Naive thymus-derived CD8-positive, alpha-beta T cell (primary cell): ENCODE data around the gene GTF2A1L. TPM values are rescaled to one million over a fixed set of nuclear protein-coding genes. Genes with fewer than 3 reads are reported as not detected.
"Not testable (repeated sequence)": the region's sequence is repeated elsewhere in the genome, so short reads cannot be mapped to it uniquely, and the experiment has no call there.

ENCODE experiments used
- ATAC-seq, 2 donors: fragments of 150-1000 bp; cut with Tn5 transposase in 1 of 2; sonication (Bioruptor Pico), chemical (Tn5 transposase) in 1 of 2; 1 replicate in 1 of 2; 2 replicates in 1 of 2; pipeline ENCODE4 v1.10.0; 2021; ENCODE audit warnings: mild to moderate bottlenecking in 2 of 2, moderate library complexity in 2 of 2
- POLR2A ChIA-PET: fragments of 350-600 bp; sonication (Branson Sonifier 250); formaldehyde crosslinking; loops from one replicate; lab custom pipeline; 2021; ENCODE audit warnings: antibody characterized with exemption; lab: Charles Lee
- DNase-seq, 10 donors: peaks; one replicate each; pipeline versions ENCODE4 v3.0.0 to v3.0.0-alpha.2; 2020 to 2022
- H3K27ac Mint-ChIP-seq, 10 donors: one replicate each; pipeline ENCODE4 v1.8.0; 2020 to 2022; ENCODE audit warnings: mild to moderate bottlenecking in 10 of 10, mixed read lengths in 10 of 10, moderate library complexity in 4 of 10, inconsistent platforms in 1 of 10
- H3K27me3 Mint-ChIP-seq, 5 donors: one replicate each; pipeline ENCODE4 v1.8.0; 2021 to 2022; ENCODE audit warnings: mixed read lengths in 5 of 5
- H3K36me3 Mint-ChIP-seq, 3 donors: one replicate each; pipeline ENCODE4 v1.8.0; 2020 to 2022; ENCODE audit warnings: mixed read lengths in 3 of 3, mild to moderate bottlenecking in 2 of 3, inconsistent platforms in 1 of 3
- H3K4me1 Mint-ChIP-seq, 4 donors: one replicate each; pipeline ENCODE4 v1.8.0; 2021 to 2022; ENCODE audit warnings: mixed read lengths in 4 of 4
- H3K4me3 Mint-ChIP-seq, 10 donors: one replicate each; pipeline ENCODE4 v1.8.0; 2020 to 2022; ENCODE audit warnings: mild to moderate bottlenecking in 10 of 10, mixed read lengths in 10 of 10, moderate library complexity in 6 of 10, inconsistent platforms in 1 of 10
- H3K9me3 Mint-ChIP-seq, 9 donors: one replicate each; pipeline ENCODE4 v1.8.0; 2020 to 2022; ENCODE audit warnings: mixed read lengths in 9 of 9, mild to moderate bottlenecking in 3 of 9, inconsistent platforms in 1 of 9, moderate library complexity in 1 of 9
- polyA plus RNA-seq, 3 donors: library from polyadenylated mRNA; unstranded; fragments of 300-500 nt; fragmentation: Illumina TruSeq; gene quantifications; one replicate each; pipeline ENCODE4 v1.2.3, GENCODE V29; 2021
- total RNA-seq, 8 experiments: library from RNA in 2 of 8; stranded (reverse) in 2 of 8; gene quantifications; one replicate each; pipeline ENCODE4 v1.2.3 and lab custom pipeline; 2021 to 2026

Gene GTF2A1L
- total and polyA plus RNA-seq, 5 experiments from 2014 or later: not detected

- Mint-ChIP-seq H3K4me3 (no peak overlapping the region), H3K27ac (no peak overlapping the region), H3K9me3 (no peaks in the 10 kb centered on the region), H3K27me3 (peaks cover 0 to 7% (median 0%) of the 10 kb centered on the region in 5 donors), H3K4me1 (peaks cover 0 to 6% (median 2%) of the 10 kb centered on the region in 4 donors), H3K36me3 (no peaks in the 10 kb centered on the region)
- no peak for ATAC-seq
- DNase-seq: no peak
- POLR2A ChIA-PET: no interaction called here
Observed at GRCh38 chr2:48589170-48589767, 28.4 kb upstream of the GTF2A1L start.

- POLR2A ChIA-PET: no interaction called here
- no peaks in the 10 kb centered on the region for H3K36me3 Mint-ChIP-seq
- H3K4me1 Mint-ChIP-seq: peaks cover 0 to 6% (median 2%) of the 10 kb centered on the region in 4 donors
- DNase-seq (no peak), ATAC-seq (no peak)
- H3K27ac Mint-ChIP-seq: no peak overlapping the region
- H3K27me3 Mint-ChIP-seq: peaks cover 0 to 7% (median 0%) of the 10 kb centered on the region in 5 donors
- H3K4me3 Mint-ChIP-seq: no peak overlapping the region
- no peaks in the 10 kb centered on the region for H3K9me3 Mint-ChIP-seq
Observed at GRCh38 chr2:48590017-48590416, 27.6 kb upstream of the GTF2A1L start.

DNA sequence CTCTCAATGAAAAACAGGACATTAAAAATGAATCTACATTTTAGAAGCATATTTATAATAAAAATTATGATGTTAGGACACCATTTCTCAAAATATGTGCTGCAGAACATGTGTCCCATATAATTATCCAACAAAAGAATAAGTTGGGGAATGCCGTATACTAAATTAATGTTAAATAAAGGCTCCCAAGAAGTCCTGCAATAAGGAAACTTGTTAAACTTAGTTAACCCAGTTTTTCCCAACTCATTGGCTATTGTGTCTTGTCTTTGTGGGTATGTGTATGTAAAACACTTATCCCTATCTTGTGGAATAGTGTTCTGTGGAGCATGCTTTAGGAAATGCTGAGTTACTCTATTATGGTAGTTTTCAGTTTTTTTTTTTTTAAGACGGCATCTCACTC is 25.6 kb upstream of the GTF2A1L start:
- no peak overlapping the region for H3K27ac Mint-ChIP-seq
- ATAC-seq (no peak), DNase-seq (no peak)
- POLR2A ChIA-PET: no interaction called here
- peaks cover 0 to 2% (median 0%) of the 10 kb centered on the region in 5 donors for H3K27me3 Mint-ChIP-seq
- H3K4me3 Mint-ChIP-seq: no peak overlapping the region
- H3K9me3 Mint-ChIP-seq: no peaks in the 10 kb centered on the region
- H3K36me3 Mint-ChIP-seq: no peaks in the 10 kb centered on the region
- H3K4me1 Mint-ChIP-seq: peaks cover 0 to 3% (median 0%) of the 10 kb centered on the region in 4 donors

- H3K4me1 Mint-ChIP-seq, H3K9me3 Mint-ChIP-seq, DNase-seq, H3K27ac Mint-ChIP-seq, H3K27me3 Mint-ChIP-seq, H3K36me3 Mint-ChIP-seq, H3K4me3 Mint-ChIP-seq, ATAC-seq, POLR2A ChIA-PET: not testable (repeated sequence)
Observed at GRCh38 chr2:48596751-48597150, 20.9 kb upstream of the GTF2A1L start.

DNA sequence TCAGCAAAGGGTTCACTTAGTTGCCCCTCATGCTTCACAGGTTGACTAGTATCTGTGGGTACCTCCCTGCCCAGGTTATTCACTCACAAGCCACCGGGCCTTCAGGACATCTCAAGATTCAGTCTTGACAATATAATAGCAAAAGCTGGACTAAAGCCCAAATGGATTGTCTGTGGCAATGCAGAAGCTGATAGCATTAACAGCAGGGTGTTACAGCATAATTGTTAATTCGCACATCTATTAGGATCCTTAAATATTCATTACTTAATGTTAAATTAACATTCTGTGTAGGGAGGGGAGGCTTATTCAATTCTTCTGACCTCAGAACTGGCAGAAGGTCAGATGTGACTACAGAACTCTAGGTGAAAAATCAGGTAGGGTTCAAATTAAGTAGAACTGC is 20.2 kb upstream of the GTF2A1L start:
- no peak for ATAC-seq

DNA sequence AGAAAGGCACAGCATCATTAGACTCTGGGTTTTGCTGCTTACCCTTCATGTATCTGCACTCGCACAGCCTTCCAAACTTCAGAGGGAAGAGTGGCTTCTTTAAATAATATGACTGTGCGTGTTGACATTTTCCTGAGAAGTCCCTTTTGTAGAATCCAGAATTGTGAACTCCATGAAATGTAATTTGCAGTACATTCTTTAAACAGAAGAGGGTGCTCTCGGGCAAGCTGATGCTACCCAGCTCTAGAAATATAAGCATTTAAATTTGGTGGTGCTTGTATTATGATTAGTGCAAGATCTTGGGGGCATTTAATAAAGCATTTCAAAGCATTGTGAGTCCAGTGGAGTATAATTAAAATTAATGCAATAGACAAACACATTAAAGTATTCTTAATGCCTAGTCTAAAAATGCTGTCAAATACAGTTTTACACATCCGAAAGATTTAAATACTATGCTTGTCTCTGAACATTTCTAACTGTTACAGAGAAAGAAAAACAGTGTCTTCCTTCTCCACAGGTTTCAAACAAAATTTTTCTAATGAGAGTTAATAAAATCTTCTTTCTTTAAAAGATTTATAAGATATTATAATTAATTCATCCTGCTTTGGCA is 17.3 kb upstream of the GTF2A1L start:
- no peak for ATAC-seq
- Mint-ChIP-seq H3K4me1 (peaks cover 0 to 2% (median 0%) of the 10 kb centered on the region in 4 donors), H3K27ac (no peak overlapping the region), H3K4me3 (no peak overlapping the region), H3K9me3 (no peaks in the 10 kb centered on the region), H3K36me3 (no peaks in the 10 kb centered on the region), H3K27me3 (peaks cover 0 to 4% (median 2%) of the 10 kb centered on the region in 5 donors)
- peak in 4 of 10 donors; percentile 2 to 12 (median 8) for DNase-seq
- POLR2A ChIA-PET: no interaction called here

More for the DNA sequence above, 20.2 kb upstream of the GTF2A1L start:
- Mint-ChIP-seq H3K27ac (no peak overlapping the region), H3K4me3 (no peak overlapping the region), H3K27me3 (peaks cover 0 to 4% (median 2%) of the 10 kb centered on the region in 5 donors), H3K4me1 (peaks cover 0 to 2% (median 0%) of the 10 kb centered on the region in 4 donors), H3K36me3 (no peaks in the 10 kb centered on the region), H3K9me3 (no peaks in the 10 kb centered on the region)
- DNase-seq: no peak
- POLR2A ChIA-PET: no interaction called here

GRCh38 chr2:48600917-48601316 is 16.7 kb upstream of the GTF2A1L start:
- Mint-ChIP-seq H3K9me3 (no peaks in the 10 kb centered on the region), H3K4me3 (no peak overlapping the region), H3K27me3 (peaks cover 0 to 4% (median 2%) of the 10 kb centered on the region in 5 donors), H3K4me1 (peaks cover 0 to 2% (median 0%) of the 10 kb centered on the region in 4 donors), H3K36me3 (no peaks in the 10 kb centered on the region), H3K27ac (no peak overlapping the region)
- POLR2A ChIA-PET: no interaction called here
- ATAC-seq (no peak), DNase-seq (no peak)

DNA sequence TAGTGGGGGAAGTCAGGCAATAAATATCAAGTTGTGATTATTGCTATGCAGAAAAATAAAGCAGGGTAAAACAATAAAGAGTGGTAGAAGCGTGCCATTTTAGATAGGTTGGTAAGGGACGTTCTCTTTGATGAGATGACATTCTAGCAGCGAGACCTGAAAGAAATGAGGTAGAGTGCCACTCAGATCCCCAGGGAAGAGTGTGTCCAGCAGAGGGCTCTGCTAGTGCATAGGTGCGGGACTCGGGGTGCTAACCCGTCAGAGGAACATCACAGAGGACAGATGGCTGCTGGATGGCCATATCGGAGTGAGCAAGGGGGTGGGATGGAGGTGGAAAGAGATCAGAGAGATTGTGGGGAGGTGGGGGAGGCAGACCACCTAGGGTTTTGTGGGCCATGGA is 16.3 kb upstream of the GTF2A1L start:
- POLR2A ChIA-PET: no interaction called here
- no peaks in the 10 kb centered on the region for H3K36me3 Mint-ChIP-seq
- DNase-seq (no peak), ATAC-seq (no peak)
- H3K9me3 Mint-ChIP-seq: no peaks in the 10 kb centered on the region
- peaks cover 0 to 2% (median 0%) of the 10 kb centered on the region in 4 donors for H3K4me1 Mint-ChIP-seq
- H3K27ac Mint-ChIP-seq: no peak overlapping the region
- peaks cover 0 to 4% (median 2%) of the 10 kb centered on the region in 5 donors for H3K27me3 Mint-ChIP-seq
- no peak overlapping the region for H3K4me3 Mint-ChIP-seq

GRCh38 chr2:48605482-48606175 is 12.0 kb upstream of the GTF2A1L start:
- H3K27ac Mint-ChIP-seq: no peak overlapping the region
- no peak for ATAC-seq
- H3K27me3 Mint-ChIP-seq: peaks cover 2 to 12% (median 8%) of the 10 kb centered on the region in 5 donors
- no peaks in the 10 kb centered on the region for H3K9me3 Mint-ChIP-seq
- POLR2A ChIA-PET: no interaction called here
- H3K36me3 Mint-ChIP-seq: no peaks in the 10 kb centered on the region
- H3K4me1 Mint-ChIP-seq: no peaks in the 10 kb centered on the region
- H3K4me3 Mint-ChIP-seq: no peak overlapping the region
- no peak for DNase-seq

- Mint-ChIP-seq H3K27me3 (peaks cover 2 to 20% (median 9%) of the 10 kb centered on the region in 5 donors), H3K4me1 (no peaks in the 10 kb centered on the region), H3K4me3 (no peak overlapping the region), H3K9me3 (no peaks in the 10 kb centered on the region), H3K36me3 (no peaks in the 10 kb centered on the region), H3K27ac (no peak overlapping the region)
- ATAC-seq (no peak), DNase-seq (no peak)
- POLR2A ChIA-PET: no interaction called here
Observed at GRCh38 chr2:48607307-48608014, 10.2 kb upstream of the GTF2A1L start.

DNA sequence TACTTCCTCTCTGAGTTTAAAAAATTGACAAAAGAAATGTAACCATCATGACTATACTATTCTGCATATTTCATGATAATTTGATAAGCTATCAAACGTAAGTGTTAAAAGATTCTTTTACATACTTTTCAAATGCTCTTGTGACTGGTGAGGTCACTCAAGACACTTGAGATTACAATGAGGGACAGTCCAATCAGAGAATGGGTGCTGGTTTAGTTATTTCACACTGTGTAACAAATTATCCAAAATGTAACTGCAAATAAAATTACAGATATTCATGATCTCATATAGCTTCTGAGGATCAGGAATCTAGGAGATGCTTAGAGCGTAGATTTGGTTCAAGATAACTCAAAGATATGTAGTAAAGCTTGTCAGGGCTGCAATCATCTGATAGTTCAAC is 4.4 kb upstream of the GTF2A1L start:
- no peak overlapping the region for H3K27ac Mint-ChIP-seq
- H3K4me3 Mint-ChIP-seq: no peak overlapping the region
- H3K9me3 Mint-ChIP-seq: peaks cover 0 to 5% (median 1%) of the 10 kb centered on the region in 9 donors
- POLR2A ChIA-PET: no interaction called here
- peaks cover under 1 to 29% (median 12%) of the 10 kb centered on the region in 5 donors for H3K27me3 Mint-ChIP-seq
- DNase-seq (no peak), ATAC-seq (no peak)
- no peaks in the 10 kb centered on the region for H3K4me1 Mint-ChIP-seq
- H3K36me3 Mint-ChIP-seq: no peaks in the 10 kb centered on the region

- H3K27ac Mint-ChIP-seq, H3K36me3 Mint-ChIP-seq, H3K4me3 Mint-ChIP-seq, H3K9me3 Mint-ChIP-seq, ATAC-seq, DNase-seq, H3K4me1 Mint-ChIP-seq, POLR2A ChIA-PET: not testable (repeated sequence)
- peaks cover 2 to 21% (median 12%) of the 10 kb centered on the region in 5 donors for H3K27me3 Mint-ChIP-seq
Observed at GRCh38 chr2:48614581-48614980, 3.1 kb upstream of the GTF2A1L start.

DNA sequence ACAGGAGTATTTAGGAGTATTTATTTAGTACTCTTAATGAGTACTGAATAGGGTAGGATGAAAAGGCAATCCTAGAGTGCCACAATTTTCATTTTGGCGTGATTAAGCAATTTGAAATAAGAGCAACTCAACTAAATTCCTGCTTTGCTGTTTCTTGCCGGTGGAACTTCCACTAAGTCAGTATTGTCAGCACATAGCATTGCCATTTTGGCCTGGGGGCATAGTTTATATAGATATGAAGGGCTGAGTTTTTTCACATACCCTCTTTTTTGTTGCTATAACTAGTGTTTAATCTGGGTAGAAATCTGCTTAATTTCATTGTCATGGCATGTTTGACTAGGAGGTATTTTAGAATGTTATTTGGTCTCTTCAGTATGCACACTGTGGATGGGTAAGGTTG is 1.9 kb downstream of the GTF2A1L start:
- Mint-ChIP-seq H3K36me3 (no peaks in the 10 kb centered on the region), H3K27ac (no peak overlapping the region), H3K27me3 (peaks cover 0 to 20% (median 5%) of the 10 kb centered on the region in 5 donors), H3K4me3 (no peak overlapping the region), H3K9me3 (no peaks in the 10 kb centered on the region), H3K4me1 (no peaks in the 10 kb centered on the region)
- POLR2A ChIA-PET: no interaction called here
- DNase-seq (no peak), ATAC-seq (no peak)
